NB4 (cell line): ENCODE measurements around the gene RERE.

ENCODE experiments used
- CTCF ChIP-seq: IDR thresholded peaks from one replicate; pipeline ENCODE4 v1.5.1; 2012; ENCODE audit warnings: low read depth, low read length
- MAX ChIP-seq: IDR thresholded peaks from 2 replicates; pipeline ENCODE4 v1.6.1; 2011; ENCODE audit warnings: low read depth, low read length
- MYC ChIP-seq: IDR thresholded peaks from 2 replicates; pipeline ENCODE4 v1.6.1; 2011; ENCODE audit warnings: low read depth, low read length
- POLR2A ChIP-seq: IDR thresholded peaks from 2 replicates; pipeline ENCODE4 v1.6.1; 2011; ENCODE audit warnings: mild to moderate bottlenecking; ENCODE audit not compliant: insufficient read length; ENCODE audit errors: extremely low read depth

- no peak for TF ChIP-seq CTCF
- TF ChIP-seq POLR2A, result no peak
- TF ChIP-seq MAX, result peak; percentile 69
- peak; percentile 80 for TF ChIP-seq MYC
Observed at GRCh38 chr1:8427493-8427892, 389.9 kb downstream of the RERE start.
